ENCODE data around the gene RAB6B. TPM values are rescaled to one million over a fixed set of nuclear protein-coding genes. Genes with fewer than 3 reads are reported as not detected.

RAB6B gene
- polyA plus RNA-seq, 1 donor (not counting 4 experiments of a cell fraction or from before 2014, with no cell fraction given): 2.2 TPM

DNA sequence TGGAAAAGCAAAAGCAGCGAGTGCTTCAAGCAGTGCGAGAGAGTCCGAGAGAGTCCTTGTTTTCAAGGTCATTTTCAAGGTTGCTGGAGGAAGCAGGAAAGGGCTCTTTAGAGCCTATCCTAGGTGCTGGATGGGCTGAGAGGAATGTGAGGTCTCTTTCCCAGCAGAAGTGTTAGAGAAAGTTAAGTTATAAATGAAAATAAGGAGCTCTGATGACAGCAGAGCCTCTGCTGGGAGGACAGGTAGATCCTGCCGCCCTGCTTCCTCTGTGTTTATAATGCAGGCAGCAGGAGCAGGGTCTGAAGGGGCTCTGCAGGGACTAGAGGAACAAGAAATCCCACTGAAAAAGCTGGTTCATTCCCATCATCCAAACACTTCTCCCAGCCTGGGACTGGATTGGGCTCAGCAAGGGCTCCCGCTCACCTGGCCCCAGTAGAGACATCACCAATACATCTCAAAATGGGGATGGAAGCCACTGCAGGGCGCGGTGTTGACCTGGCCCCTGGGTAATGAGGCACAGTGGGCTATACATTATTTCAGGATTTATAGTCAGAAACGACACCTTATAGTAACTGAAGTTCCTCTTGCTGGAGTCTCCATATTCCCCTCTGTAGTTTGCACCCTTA, 41.5 kb upstream of the RAB6B start:
- Histone ChIP-seq H3K4me3 (ENCODE audit: control insufficient read depth in 2 of 3, extremely low read depth in 1 of 3, insufficient read depth in 2 of 3, low read depth in 1 of 3, low read length in 3 of 3) (no peak overlapping the region), H3K79me2 (ENCODE audit: control insufficient read depth, insufficient read depth, low read length) (no peaks in the 10 kb centered on the region), H3K9me1 (ENCODE audit: control insufficient read depth, extremely low read depth, insufficient read depth, low read length) (no peaks in the 10 kb centered on the region), H3K9me3 (ENCODE audit: control insufficient read depth, low read depth, low read length) (no peaks in the 10 kb centered on the region), H3K27me3 (ENCODE audit: control insufficient read depth, extremely low read depth, insufficient read depth, low read length) (peaks cover 91% of the 10 kb centered on the region), H3K4me1 (ENCODE audit: control insufficient read depth, extremely low read depth, insufficient read depth, low read length) (peaks cover 3% of the 10 kb centered on the region), H3K27ac (ENCODE audit: control insufficient read depth, insufficient read depth, low read length) (no peak overlapping the region), H3K36me3 (ENCODE audit: control insufficient read depth in 2 of 2, extremely low read depth in 1 of 2, insufficient read depth in 2 of 2, low read length in 2 of 2) (no peaks in the 10 kb centered on the region), H3K4me2 (ENCODE audit: control insufficient read depth, extremely low read depth, insufficient read depth, low read depth, low read length) (no peak overlapping the region), H3K9ac (ENCODE audit: control insufficient read depth, extremely low read depth, insufficient read depth, low read length) (no peak overlapping the region), H4K20me1 (ENCODE audit: control insufficient read depth, extremely low read depth, insufficient read depth, low read length) (peaks cover 2% of the 10 kb centered on the region), H2AFZ (ENCODE audit: control insufficient read depth, low read length) (no peak overlapping the region)
- dilution Hi-C loops (cut with MboI; ENCODE audit: extremely low pct_ligation_motif_present, low sequenced_read_pairs): no loop called here
- FAIRE-seq: no peak
- DNase-seq (ENCODE audit: low read depth, low spot score): no peak
- TF ChIP-seq, protein P1, sequence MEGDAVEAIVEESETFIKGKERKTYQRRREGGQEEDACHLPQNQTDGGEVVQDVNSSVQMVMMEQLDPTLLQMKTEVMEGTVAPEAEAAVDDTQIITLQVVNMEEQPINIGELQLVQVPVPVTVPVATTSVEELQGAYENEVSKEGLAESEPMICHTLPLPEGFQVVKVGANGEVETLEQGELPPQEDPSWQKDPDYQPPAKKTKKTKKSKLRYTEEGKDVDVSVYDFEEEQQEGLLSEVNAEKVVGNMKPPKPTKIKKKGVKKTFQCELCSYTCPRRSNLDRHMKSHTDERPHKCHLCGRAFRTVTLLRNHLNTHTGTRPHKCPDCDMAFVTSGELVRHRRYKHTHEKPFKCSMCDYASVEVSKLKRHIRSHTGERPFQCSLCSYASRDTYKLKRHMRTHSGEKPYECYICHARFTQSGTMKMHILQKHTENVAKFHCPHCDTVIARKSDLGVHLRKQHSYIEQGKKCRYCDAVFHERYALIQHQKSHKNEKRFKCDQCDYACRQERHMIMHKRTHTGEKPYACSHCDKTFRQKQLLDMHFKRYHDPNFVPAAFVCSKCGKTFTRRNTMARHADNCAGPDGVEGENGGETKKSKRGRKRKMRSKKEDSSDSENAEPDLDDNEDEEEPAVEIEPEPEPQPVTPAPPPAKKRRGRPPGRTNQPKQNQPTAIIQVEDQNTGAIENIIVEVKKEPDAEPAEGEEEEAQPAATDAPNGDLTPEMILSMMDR (optimal IDR thresholded peaks at IDR 0.05 in 1 of 3, IDR thresholded peaks at IDR 0.05 in 1 of 3, conservative IDR thresholded peaks at IDR 0.05 in 1 of 3; ENCODE audit: extremely low read depth in 1 of 3, insufficient read depth in 2 of 3, low read length in 3 of 3): no peak

DNA sequence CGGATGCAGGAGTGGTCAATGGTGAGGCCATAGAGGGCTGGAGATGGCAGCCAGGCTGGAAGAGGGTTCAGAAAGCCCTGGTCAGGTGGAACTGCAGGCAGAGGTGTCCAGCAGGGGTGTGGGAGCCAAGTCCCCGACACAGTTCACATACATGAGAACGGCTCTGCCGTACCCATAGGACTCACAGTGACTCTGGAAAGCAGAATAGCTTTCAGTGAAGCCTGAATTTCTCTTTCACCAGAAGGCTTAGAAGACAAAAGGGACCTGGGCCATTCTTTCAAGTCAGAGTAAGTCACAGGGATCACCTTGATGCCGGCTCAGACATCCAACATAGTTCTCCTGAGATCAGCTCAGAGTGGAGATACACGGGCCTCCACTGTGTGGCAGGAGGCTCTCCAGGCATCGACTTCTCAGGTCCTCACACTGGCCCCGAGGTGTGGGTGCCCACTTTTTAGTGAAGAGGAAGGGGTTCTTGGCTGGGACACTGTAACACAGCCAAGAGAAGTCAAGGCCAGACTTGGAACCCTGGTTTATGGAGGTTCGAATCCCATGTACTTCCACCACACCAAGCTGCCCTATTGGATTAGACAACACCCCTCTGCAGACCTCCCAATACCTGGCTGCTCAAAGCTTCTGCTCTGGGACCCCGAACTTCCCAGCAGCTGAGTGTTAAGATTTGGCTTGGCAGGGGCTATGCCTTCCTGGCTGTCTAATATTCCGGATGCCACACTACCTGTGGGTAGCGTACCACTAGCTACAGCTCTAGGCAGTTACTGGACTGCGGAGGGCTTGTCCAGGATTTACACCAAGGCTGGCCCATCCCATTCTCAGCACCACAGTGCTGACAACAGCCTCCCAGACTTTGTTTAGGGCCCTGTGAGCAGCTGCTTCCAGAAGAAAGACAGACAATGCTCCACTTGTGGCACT, 40.4 kb upstream of the RAB6B start:
- no peaks in the 10 kb centered on the region for H3K9me1 ChIP-seq (ENCODE audit: control insufficient read depth, extremely low read depth, insufficient read depth, low read length)
- TF ChIP-seq EZH2 (IDR thresholded peaks at IDR 0.05; ENCODE audit: low read length): no peak
- TF ChIP-seq, protein P1 (optimal IDR thresholded peaks at IDR 0.05 in 1 of 3, IDR thresholded peaks at IDR 0.05 in 1 of 3, conservative IDR thresholded peaks at IDR 0.05 in 1 of 3; ENCODE audit: extremely low read depth in 1 of 3, insufficient read depth in 2 of 3, low read length in 3 of 3): no peak
- no peaks in the 10 kb centered on the region for H3K36me3 ChIP-seq (ENCODE audit: control insufficient read depth in 2 of 2, extremely low read depth in 1 of 2, insufficient read depth in 2 of 2, low read length in 2 of 2)
- no peak overlapping the region for H3K27ac ChIP-seq (ENCODE audit: control insufficient read depth, insufficient read depth, low read length)
- no peak overlapping the region for H3K4me2 ChIP-seq (ENCODE audit: control insufficient read depth, extremely low read depth, insufficient read depth, low read depth, low read length)
- no peak for DNase-seq (ENCODE audit: low read depth, low spot score)
- H3K9me3 ChIP-seq (ENCODE audit: control insufficient read depth, low read depth, low read length): no peaks in the 10 kb centered on the region
- no peak overlapping the region for H3K9ac ChIP-seq (ENCODE audit: control insufficient read depth, extremely low read depth, insufficient read depth, low read length)
- dilution Hi-C loops (cut with MboI; ENCODE audit: extremely low pct_ligation_motif_present, low sequenced_read_pairs): no loop called here
- no peak overlapping the region for H2AFZ ChIP-seq (ENCODE audit: control insufficient read depth, low read length)
- H4K20me1 ChIP-seq (ENCODE audit: control insufficient read depth, extremely low read depth, insufficient read depth, low read length): peaks cover 2% of the 10 kb centered on the region
- no peak overlapping the region for H3K4me3 ChIP-seq (ENCODE audit: control insufficient read depth in 2 of 3, extremely low read depth in 1 of 3, insufficient read depth in 2 of 3, low read depth in 1 of 3, low read length in 3 of 3)
- peaks cover 3% of the 10 kb centered on the region for H3K4me1 ChIP-seq (ENCODE audit: control insufficient read depth, extremely low read depth, insufficient read depth, low read length)
- H3K79me2 ChIP-seq (ENCODE audit: control insufficient read depth, insufficient read depth, low read length): no peaks in the 10 kb centered on the region
- H3K27me3 ChIP-seq (ENCODE audit: control insufficient read depth, extremely low read depth, insufficient read depth, low read length): peaks cover 82% of the 10 kb centered on the region
- no peak for FAIRE-seq
